HEK293T (cell line): ENCODE results near the gene FHL3.

Experiments used
- HDGF ChIP-seq: fragments of 450-650 bp; IDR thresholded peaks from 2 replicates; pipeline ENCODE4 v1.6.1; 2017; ENCODE audit warnings: antibody characterized with exemption, borderline replicate concordance
- NFRKB ChIP-seq: fragments of 450-650 bp; IDR thresholded peaks from 2 replicates; pipeline ENCODE4 v1.6.1; 2016; ENCODE audit warnings: mild to moderate bottlenecking, moderate library complexity
- SP1 ChIP-seq: fragments of 450-650 bp; IDR thresholded peaks from 2 replicates; pipeline ENCODE4 v1.6.1; 2017
- SUZ12 ChIP-seq: fragments of 450-650 bp; IDR thresholded peaks from 2 replicates; pipeline ENCODE4 v1.6.1; 2016; ENCODE audit warnings: mild to moderate bottlenecking

GRCh38 chr1:38030596-38031512 is 25.5 kb upstream of the FHL3 start:
- TF ChIP-seq HDGF (no peak), SUZ12 (no peak), SP1 (no peak), NFRKB (no peak)
